NK-92 (cell line): Measurements from ENCODE around the gene MEF2C.
"Not testable (repeated sequence)": the region's sequence is repeated elsewhere in the genome, so short reads cannot be mapped to it uniquely, and the experiment has no call there.

Experiments used
- DNase-seq: peaks from one replicate; lab custom pipeline; 2025; ENCODE audit not compliant: unreplicated experiment; lab: John Stamatoyannopoulos, UW

Gene MEF2C

GRCh38 chr5:88868468-88869068, 14.4 kb downstream of the MEF2C start:
- DNase-seq: no peak

- DNase-seq: no peak
These were observed 15.3 kb downstream of the MEF2C start for GRCh38 chr5:88867638-88868037.

- no peak for DNase-seq
These were observed 19.5 kb downstream of the MEF2C start for GRCh38 chr5:88863523-88863922.

- no peak for DNase-seq
These were observed 20.3 kb downstream of the MEF2C start for GRCh38 chr5:88862547-88863175.

- no peak for DNase-seq
These were observed 21.8 kb downstream of the MEF2C start for GRCh38 chr5:88861231-88861630.

GRCh38 chr5:88860501-88860900, 22.5 kb downstream of the MEF2C start:
- no peak for DNase-seq

GRCh38 chr5:88858392-88858791, 24.6 kb downstream of the MEF2C start:
- DNase-seq: no peak

GRCh38 chr5:88856381-88856780, 26.6 kb downstream of the MEF2C start:
- not testable (repeated sequence) for DNase-seq

GRCh38 chr5:88854769-88855168, 28.2 kb downstream of the MEF2C start:
- no peak for DNase-seq

- DNase-seq: no peak
These were observed 35.6 kb downstream of the MEF2C start for GRCh38 chr5:88847420-88847819.

- no peak for DNase-seq
These were observed 36.5 kb downstream of the MEF2C start for GRCh38 chr5:88846434-88846833.

- no peak for DNase-seq
These were observed 37.8 kb downstream of the MEF2C start for GRCh38 chr5:88845081-88845697.

GRCh38 chr5:88842784-88843183, 40.2 kb downstream of the MEF2C start:
- DNase-seq: no peak

GRCh38 chr5:88841212-88841611, 41.8 kb downstream of the MEF2C start:
- no peak for DNase-seq

- no peak for DNase-seq
These were observed 42.5 kb downstream of the MEF2C start for GRCh38 chr5:88840495-88840894.

GRCh38 chr5:88839238-88839637, 43.7 kb downstream of the MEF2C start:
- DNase-seq: no peak

- DNase-seq: no peak
These were observed 44.5 kb downstream of the MEF2C start for GRCh38 chr5:88838500-88838899.

GRCh38 chr5:88837817-88838216, 45.2 kb downstream of the MEF2C start:
- no peak for DNase-seq

GRCh38 chr5:88837222-88837621, 45.8 kb downstream of the MEF2C start:
- no peak for DNase-seq

GRCh38 chr5:88836195-88836838, 46.7 kb downstream of the MEF2C start:
- DNase-seq: no peak

- DNase-seq: no peak
These were observed 48.5 kb downstream of the MEF2C start for GRCh38 chr5:88834499-88834898.

- no peak for DNase-seq
These were observed 48.9 kb downstream of the MEF2C start for GRCh38 chr5:88834131-88834462.
